BLaER1 (cell line): ENCODE data around the gene ENC1.

Experiments
- H3K27ac ChIP-seq: shearing (Covaris generic); formaldehyde crosslinking; 2 replicates; pipeline ENCODE4 v1.8.1; 2022
- H3K27me3 ChIP-seq: shearing (Covaris generic); formaldehyde crosslinking; 2 replicates; pipeline ENCODE4 v1.8.1; 2022
- H3K36me3 ChIP-seq: shearing (Covaris generic); formaldehyde crosslinking; 2 replicates; pipeline ENCODE4 v1.8.1; 2022
- H3K4me1 ChIP-seq: shearing (Covaris generic); formaldehyde crosslinking; 2 replicates; pipeline ENCODE4 v1.8.1; 2022
- H3K4me2 ChIP-seq: shearing (Covaris generic); formaldehyde crosslinking; 2 replicates; pipeline ENCODE4 v1.8.1; 2022
- H3K4me3 ChIP-seq: shearing (Covaris generic); formaldehyde crosslinking; 2 replicates; pipeline ENCODE4 v1.8.1; 2022
- H3K9ac ChIP-seq: shearing (Covaris generic); formaldehyde crosslinking; 2 replicates; pipeline ENCODE4 v1.8.1; 2022
- H3K9me3 ChIP-seq: shearing (Covaris generic); formaldehyde crosslinking; 2 replicates; pipeline ENCODE4 v1.8.1; 2022
- H4K20me1 ChIP-seq: shearing (Covaris generic); formaldehyde crosslinking; 2 replicates; pipeline ENCODE4 v1.8.1; 2022
- Cebpa-rat ChIP-seq: shearing (Covaris generic); IDR thresholded peaks from 2 replicates; pipeline ENCODE4 v1.8.1; 2022

ENC1 gene

DNA sequence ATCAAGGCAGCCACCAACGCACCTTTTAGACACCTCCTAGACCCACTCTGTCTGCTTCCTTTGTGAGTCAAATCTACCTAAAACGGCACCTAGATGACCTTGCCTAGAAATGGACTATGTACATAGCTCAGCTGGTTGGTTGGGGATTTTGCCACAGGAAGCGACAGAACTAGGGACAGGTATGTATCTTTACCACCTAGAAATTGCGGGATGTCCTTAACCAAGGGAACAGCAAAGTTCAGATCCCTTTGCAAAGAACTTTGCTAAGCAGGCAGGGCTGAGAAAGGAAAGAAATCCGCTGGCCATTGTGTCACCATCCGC, 2.0 kb upstream of the ENC1 start:
- H4K20me1 ChIP-seq = peaks cover 14% of the 10 kb centered on the region
- H3K27ac ChIP-seq = peak overlapping the region; percentile 89
- H3K4me3 ChIP-seq = no peak overlapping the region
- no peaks in the 10 kb centered on the region for H3K9me3 ChIP-seq
- H3K4me1 ChIP-seq = peaks cover 20% of the 10 kb centered on the region
- no peaks in the 10 kb centered on the region for H3K36me3 ChIP-seq
- TF ChIP-seq Cebpa-rat = no peak
- H3K27me3 ChIP-seq = no peaks in the 10 kb centered on the region
- peak overlapping the region; percentile 96 for H3K4me2 ChIP-seq
- peak overlapping the region; percentile 86; the same call in 1 of the 2 replicates for H3K9ac ChIP-seq

DNA sequence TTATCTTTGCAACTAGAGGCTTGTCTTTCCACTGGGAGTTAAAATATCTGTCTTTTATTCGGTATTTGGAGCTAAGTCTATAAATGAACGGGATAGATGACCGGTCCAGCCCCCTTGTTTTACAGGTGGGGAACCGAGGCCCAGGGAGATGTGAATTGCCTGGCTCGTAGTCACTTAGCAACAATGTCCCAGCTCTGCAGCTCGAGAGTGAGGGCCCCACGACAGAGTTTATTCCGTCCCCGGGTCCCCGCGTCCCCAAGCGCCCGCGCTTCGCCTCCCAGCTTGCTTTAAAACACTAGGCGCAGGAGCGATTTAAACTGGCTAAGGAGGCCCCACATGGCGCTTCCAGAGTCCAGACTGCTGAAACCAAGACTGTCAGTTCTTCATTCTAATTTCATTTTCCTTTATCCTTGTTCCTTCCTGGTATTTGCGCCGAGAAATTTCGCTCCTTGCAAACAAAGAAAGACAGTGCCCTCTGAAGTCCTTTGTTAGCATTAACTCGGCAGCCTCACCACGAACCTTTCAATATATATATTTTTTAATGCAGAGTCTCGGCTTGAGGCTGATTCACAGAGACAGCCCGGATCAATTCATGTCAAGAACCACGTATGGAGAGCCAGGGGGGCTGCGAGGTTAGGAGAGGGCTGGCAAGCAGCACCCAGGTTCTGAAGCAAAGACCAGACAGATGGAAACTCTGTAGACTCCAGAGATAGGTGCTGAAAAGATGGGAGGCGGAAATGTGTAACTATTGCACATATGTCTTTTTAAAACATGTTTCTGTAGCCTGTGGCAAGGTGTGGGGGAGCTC, 1.4 kb upstream of the ENC1 start:
- Histone ChIP-seq H3K9ac (peak overlapping the region; percentile 86), H3K4me2 (peak overlapping the region; percentile 96), H3K27me3 (no peaks in the 10 kb centered on the region), H3K9me3 (no peaks in the 10 kb centered on the region), H3K4me3 (peak overlapping the region; percentile 77), H3K36me3 (no peaks in the 10 kb centered on the region), H3K27ac (peak overlapping the region; percentile 89), H4K20me1 (peaks cover 14% of the 10 kb centered on the region), H3K4me1 (peaks cover 20% of the 10 kb centered on the region)
- TF ChIP-seq Cebpa-rat = no peak

- Histone ChIP-seq H4K20me1 (peaks cover 14% of the 10 kb centered on the region), H3K9ac (peak overlapping the region; percentile 86), H3K4me3 (peak overlapping the region; percentile 77), H3K36me3 (peaks cover 5% of the 10 kb centered on the region), H3K4me2 (peak overlapping the region; percentile 96), H3K4me1 (peaks cover 20% of the 10 kb centered on the region), H3K9me3 (no peaks in the 10 kb centered on the region), H3K27ac (peak overlapping the region; percentile 89), H3K27me3 (no peaks in the 10 kb centered on the region)
- TF ChIP-seq Cebpa-rat = no peak
Measured at GRCh38 chr5:74640954-74641734, 616 bp upstream of the ENC1 start.

DNA sequence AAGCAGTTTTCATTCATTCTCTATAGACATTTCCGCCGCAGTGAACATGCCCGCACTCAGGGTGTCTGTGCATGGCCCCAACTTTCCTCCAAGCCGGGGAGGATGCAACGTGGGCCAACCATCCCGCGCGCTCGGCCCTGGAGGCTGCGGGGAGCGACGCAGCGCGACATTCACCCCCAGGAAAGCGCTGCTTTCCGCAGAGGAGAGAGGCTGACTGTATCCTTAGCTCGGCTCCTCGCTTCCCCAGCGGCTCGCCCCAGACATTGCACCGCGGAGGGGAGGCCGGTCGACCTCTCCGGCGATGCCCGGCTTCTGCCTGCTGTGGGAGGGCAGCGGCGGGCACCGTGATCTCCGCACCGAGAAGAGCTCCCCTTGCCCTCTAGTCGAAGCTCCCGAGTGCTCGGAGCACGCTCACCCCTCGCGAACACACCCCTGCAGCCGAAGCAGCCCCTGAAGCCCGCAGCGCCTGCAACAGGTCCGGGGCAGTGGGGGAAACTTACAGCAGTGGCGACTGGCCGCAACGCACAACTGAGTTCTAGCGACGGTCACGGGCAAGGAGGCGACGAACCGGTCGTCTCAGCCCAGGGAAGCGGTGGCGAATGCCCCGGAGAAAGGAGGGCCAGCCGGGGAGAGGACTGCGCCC, 600 bp downstream of the ENC1 start:
- H4K20me1 ChIP-seq = peaks cover 14% of the 10 kb centered on the region

GRCh38 chr5:74638970-74639806, 1.3 kb downstream of the ENC1 start:
- Histone ChIP-seq H3K27me3 (no peaks in the 10 kb centered on the region), H3K4me3 (peak overlapping the region; percentile 77), H3K9me3 (no peaks in the 10 kb centered on the region), H3K27ac (peak overlapping the region; percentile 74; the same call in 1 of the 2 replicates), H4K20me1 (peaks cover 14% of the 10 kb centered on the region), H3K4me2 (peak overlapping the region; percentile 96), H3K36me3 (peaks cover 24% of the 10 kb centered on the region), H3K4me1 (peaks cover 24% of the 10 kb centered on the region), H3K9ac (peak overlapping the region; percentile 81)
- TF ChIP-seq Cebpa-rat = no peak

More for the DNA sequence above, 600 bp downstream of the ENC1 start:
- H3K9me3 ChIP-seq = no peaks in the 10 kb centered on the region
- peaks cover 20% of the 10 kb centered on the region for H3K4me1 ChIP-seq
- peak overlapping the region; percentile 77 for H3K4me3 ChIP-seq
- peak overlapping the region; percentile 74 for H3K27ac ChIP-seq
- no peaks in the 10 kb centered on the region for H3K27me3 ChIP-seq
- peak overlapping the region; percentile 81 for H3K9ac ChIP-seq
- TF ChIP-seq Cebpa-rat = no peak
- peak overlapping the region; percentile 96 for H3K4me2 ChIP-seq
- H3K36me3 ChIP-seq = peaks cover 17% of the 10 kb centered on the region

DNA sequence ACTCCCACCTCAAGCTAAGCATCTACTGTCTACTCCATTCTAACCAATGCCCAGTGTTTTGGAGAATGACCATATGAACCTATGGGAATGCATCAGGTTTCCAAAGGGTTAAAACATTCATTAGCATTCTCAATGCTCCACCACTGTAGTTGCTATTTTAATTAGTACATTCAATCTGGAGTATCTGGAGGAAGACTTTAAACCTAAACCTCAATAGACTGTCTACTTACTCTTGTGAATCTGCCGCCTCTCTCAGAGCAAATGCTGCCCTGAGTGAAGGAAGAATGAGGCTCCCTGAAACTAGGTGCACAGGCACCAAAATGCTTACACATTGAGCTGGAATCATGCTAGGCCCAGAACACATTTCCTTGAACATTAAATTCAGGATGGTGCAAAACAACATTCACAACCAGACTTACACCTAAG, 2.0 kb downstream of the ENC1 start:
- peaks cover 30% of the 10 kb centered on the region for H3K4me1 ChIP-seq
- peaks cover 14% of the 10 kb centered on the region for H4K20me1 ChIP-seq
- H3K4me3 ChIP-seq = peak overlapping the region; percentile 77; the same call in 1 of the 2 replicates
- no peaks in the 10 kb centered on the region for H3K27me3 ChIP-seq
- peaks cover 28% of the 10 kb centered on the region for H3K36me3 ChIP-seq
- H3K9me3 ChIP-seq = no peaks in the 10 kb centered on the region
- H3K4me2 ChIP-seq = peak overlapping the region; percentile 96
- TF ChIP-seq Cebpa-rat = no peak
- no peak overlapping the region for H3K27ac ChIP-seq
- peak overlapping the region; percentile 21; the same call in 1 of the 2 replicates for H3K9ac ChIP-seq

DNA sequence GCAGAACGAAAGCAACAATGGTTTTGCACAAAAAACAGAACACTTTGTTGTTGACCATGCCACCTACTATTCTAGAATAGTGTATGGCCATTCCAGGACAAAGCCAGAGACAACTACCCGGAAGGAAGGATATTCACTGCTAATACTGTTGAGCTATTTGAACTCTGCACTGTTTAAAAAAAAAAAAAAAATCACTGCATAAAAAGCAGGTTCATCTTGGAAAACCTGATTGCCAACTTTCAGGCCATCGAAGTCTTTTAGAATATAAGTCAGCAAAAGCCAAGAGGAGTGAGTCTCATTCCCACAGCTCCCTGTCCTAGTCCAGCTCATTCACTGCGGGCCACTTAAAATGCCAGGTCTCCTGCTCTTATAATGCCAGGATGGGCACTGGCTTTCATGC, 4.0 kb downstream of the ENC1 start:
- Histone ChIP-seq H3K4me1 (peaks cover 50% of the 10 kb centered on the region), H3K27me3 (no peaks in the 10 kb centered on the region), H3K9ac (no peak overlapping the region), H3K36me3 (peaks cover 36% of the 10 kb centered on the region), H3K4me2 (no peak overlapping the region), H4K20me1 (peaks cover 14% of the 10 kb centered on the region), H3K4me3 (no peak overlapping the region), H3K9me3 (no peaks in the 10 kb centered on the region), H3K27ac (no peak overlapping the region)
- no peak for TF ChIP-seq Cebpa-rat

DNA sequence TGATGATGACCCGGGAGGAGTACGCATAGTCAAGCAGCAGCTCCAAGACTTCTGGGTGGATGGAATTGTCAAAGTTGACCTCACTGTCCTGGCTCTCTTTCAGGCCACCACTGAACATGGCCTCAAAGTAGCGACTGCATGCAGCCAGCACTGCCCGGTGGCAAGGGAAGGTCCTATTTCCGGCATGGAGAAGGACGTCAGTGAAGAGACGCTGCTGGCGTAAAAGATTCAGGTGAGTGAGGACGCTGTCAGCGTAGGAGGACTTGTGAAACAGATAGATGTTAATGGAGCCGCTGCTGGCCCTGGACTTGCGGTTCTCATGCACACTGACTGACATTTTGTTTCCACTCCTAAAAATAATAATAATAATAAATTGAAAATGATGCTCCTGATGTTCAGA, 4.4 kb downstream of the ENC1 start:
- TF ChIP-seq Cebpa-rat = no peak
- H4K20me1 ChIP-seq = peaks cover 14% of the 10 kb centered on the region
- H3K4me2 ChIP-seq = no peak overlapping the region
- no peak overlapping the region for H3K27ac ChIP-seq
- no peaks in the 10 kb centered on the region for H3K27me3 ChIP-seq
- no peaks in the 10 kb centered on the region for H3K9me3 ChIP-seq
- peaks cover 53% of the 10 kb centered on the region for H3K4me1 ChIP-seq
- H3K9ac ChIP-seq = no peak overlapping the region
- H3K4me3 ChIP-seq = no peak overlapping the region
- H3K36me3 ChIP-seq = peaks cover 36% of the 10 kb centered on the region
